GM12892 (cell line): ENCODE results near the gene THBD.
"Not testable (repeated sequence)": the region's sequence is repeated elsewhere in the genome, so short reads cannot be mapped to it uniquely, and the experiment has no call there.

Source experiments
- DNase-seq: peaks from one replicate; pipeline ENCODE4 v3.0.0; 2011; ENCODE audit not compliant: insufficient read length
- FAIRE-seq: peaks from 2 replicates; lab custom pipeline; 2011; peaks lifted over from hg19 to GRCh38; lab: Jason Lieb, UNC
- POLR2A ChIP-seq: IDR thresholded peaks from 2 replicates; pipeline ENCODE4 v1.6.1; 2011; ENCODE audit warnings: low read depth, low read length, control low read depth
- POLR2AphosphoS5 ChIP-seq: IDR thresholded peaks from 2 replicates; pipeline ENCODE4 v1.6.1; 2011; ENCODE audit warnings: low read depth, low read length, control low read depth
- TAF1 ChIP-seq: IDR thresholded peaks from 2 replicates; pipeline ENCODE4 v1.6.1; 2011; ENCODE audit warnings: low read depth, mild to moderate bottlenecking, control low read depth, low read length, borderline replicate concordance

Gene THBD

DNA sequence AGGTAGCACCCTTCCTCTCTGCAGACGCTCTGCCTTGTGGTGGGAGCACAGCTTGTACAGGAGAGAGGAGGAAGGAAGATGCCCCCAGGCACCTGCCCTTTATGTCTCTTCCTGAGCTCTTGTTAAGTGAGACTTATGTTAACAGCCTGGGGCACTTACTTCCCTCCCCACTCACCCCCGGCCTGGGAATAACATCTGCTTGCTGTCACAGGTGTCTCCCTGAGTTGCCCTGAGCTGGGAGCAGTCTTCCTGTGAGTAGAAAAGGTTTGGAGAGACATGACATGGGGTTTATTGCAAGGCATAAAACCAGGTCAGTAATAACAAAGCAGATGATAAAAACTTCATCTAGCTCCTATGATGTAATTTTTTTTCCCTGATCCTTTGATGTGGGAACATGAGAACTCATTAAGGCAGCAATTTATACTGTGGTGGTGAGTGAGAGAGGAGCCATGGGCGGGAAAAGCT lies 12.4 kb downstream of the THBD start:
- TF ChIP-seq POLR2AphosphoS5 = no peak
- no peak for TF ChIP-seq POLR2A
- TF ChIP-seq TAF1 = no peak
- DNase-seq = no peak
- FAIRE-seq = no peak

DNA sequence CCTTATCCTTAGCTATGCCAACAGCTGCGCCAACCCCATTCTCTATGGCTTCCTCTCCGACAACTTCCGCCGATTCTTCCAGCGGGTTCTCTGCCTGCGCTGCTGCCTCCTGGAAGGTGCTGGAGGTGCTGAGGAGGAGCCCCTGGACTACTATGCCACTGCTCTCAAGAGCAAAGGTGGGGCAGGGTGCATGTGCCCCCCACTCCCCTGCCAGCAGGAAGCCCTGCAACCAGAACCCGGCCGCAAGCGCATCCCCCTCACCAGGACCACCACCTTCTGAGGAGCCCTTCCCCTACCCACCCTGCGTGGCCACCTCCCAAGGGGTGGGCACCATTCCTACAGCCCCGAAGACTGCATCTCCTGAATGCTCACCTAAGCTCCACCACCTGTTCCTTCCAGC lies 13.1 kb downstream of the THBD start:
- TF ChIP-seq POLR2AphosphoS5 = no peak
- no peak for TF ChIP-seq POLR2A
- TF ChIP-seq TAF1 = no peak
- DNase-seq (no peak), FAIRE-seq (no peak)

DNA sequence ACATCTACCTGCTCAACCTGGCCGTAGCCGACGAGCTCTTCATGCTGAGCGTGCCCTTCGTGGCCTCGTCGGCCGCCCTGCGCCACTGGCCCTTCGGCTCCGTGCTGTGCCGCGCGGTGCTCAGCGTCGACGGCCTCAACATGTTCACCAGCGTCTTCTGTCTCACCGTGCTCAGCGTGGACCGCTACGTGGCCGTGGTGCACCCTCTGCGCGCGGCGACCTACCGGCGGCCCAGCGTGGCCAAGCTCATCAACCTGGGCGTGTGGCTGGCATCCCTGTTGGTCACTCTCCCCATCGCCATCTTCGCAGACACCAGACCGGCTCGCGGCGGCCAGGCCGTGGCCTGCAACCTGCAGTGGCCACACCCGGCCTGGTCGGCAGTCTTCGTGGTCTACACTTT lies 13.7 kb downstream of the THBD start:
- FAIRE-seq = no peak
- no peak for DNase-seq
- no peak for TF ChIP-seq POLR2A
- no peak for TF ChIP-seq TAF1
- TF ChIP-seq POLR2AphosphoS5 = no peak

DNA sequence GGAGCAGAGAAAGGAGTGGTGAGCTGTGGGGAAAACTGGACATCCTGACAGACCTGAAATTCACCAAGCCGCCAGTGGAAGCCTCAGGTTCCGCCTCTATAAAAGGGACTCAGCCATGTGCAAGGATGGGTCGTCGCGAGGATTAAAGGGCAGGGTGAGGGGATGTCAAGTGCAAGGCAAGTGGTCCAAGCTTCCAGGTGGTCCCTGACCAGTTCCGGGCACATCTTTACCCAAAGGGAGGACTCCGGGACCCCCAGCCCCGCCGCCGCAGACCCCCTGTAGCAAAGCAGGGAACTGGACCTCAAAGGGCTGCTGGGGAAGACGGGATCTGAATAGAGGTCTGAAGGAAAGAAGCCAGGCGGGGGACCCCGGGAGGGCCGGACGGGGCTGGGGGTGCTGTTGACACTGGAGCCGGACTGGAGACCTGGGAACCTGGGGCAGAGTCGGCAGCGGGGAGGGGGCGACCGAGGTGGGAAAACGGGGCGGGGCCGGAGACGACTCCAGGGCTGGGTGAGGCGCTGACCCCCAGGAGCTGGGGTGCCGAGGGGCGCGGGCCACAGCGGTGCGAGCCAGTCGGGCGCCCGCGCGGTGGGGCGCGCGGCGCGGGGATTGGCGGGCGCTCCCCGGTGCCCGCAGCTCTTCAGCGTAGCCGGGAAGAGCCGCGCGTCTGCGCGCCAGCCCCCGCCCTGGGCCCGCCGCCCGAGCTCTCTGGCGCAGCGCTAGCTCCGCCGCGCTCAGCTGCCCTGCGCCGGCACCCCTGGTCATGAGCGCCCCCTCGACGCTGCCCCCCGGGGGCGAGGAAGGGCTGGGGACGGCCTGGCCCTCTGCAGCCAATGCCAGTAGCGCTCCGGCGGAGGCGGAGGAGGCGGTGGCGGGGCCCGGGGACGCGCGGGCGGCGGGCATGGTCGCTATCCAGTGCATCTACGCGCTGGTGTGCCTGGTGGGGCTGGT lies 14.5 kb downstream of the THBD start, which contains the start of gene SSTR4:
TSS of gene SSTR4 (plus strand) at position 592 of the 951 bp plus-strand sequence. CDS start at position 764, 172 bp downstream.
- TF ChIP-seq TAF1 (no peak), POLR2AphosphoS5 (no peak), POLR2A (no peak)
- no peak for FAIRE-seq

DNA sequence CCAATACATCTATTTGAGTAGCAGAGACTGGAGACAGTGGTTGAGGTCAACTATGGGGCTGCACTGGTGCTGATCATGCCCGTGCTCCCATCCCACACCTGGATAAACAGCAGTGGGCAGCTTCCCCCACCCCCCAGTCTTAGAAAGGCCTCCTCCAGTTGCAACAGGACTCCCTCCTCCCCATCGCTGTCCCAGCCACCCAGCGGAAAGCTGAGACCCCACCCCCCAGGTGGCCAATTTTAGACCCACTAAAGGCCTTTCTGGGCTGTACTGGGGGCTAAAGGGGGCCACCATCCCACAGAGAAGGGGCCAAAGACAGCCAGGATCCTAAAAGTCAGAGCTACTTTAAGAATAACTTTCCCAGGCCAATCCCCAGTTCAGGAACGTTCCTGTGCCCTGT lies 15.6 kb downstream of the THBD start:
- DNase-seq = no peak
- no peak for TF ChIP-seq TAF1
- TF ChIP-seq POLR2AphosphoS5 = no peak
- no peak for TF ChIP-seq POLR2A
- no peak for FAIRE-seq

More for the DNA sequence above, 14.5 kb downstream of the THBD start, which contains the start of gene SSTR4:
- no peak for DNase-seq

DNA sequence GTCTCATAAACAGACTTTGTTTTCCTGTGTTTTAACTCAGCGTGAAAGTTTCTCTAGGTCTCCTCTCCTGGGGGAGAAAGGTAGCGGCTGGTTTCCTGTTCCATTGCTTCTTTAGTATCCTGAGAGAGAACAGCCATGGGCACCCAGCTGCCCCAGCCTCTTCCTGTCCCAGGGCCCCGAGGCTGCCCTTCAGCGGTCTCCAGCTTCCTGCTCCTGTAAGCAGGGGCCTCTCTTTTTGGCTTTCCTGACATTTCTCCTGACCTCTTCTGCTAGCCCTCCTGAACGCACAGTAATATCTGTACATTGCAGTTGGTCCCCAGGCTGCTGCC lies 16.8 kb downstream of the THBD start:
- no peak for TF ChIP-seq POLR2AphosphoS5
- no peak for TF ChIP-seq TAF1
- no peak for TF ChIP-seq POLR2A
- FAIRE-seq = no peak
- no peak for DNase-seq

DNA sequence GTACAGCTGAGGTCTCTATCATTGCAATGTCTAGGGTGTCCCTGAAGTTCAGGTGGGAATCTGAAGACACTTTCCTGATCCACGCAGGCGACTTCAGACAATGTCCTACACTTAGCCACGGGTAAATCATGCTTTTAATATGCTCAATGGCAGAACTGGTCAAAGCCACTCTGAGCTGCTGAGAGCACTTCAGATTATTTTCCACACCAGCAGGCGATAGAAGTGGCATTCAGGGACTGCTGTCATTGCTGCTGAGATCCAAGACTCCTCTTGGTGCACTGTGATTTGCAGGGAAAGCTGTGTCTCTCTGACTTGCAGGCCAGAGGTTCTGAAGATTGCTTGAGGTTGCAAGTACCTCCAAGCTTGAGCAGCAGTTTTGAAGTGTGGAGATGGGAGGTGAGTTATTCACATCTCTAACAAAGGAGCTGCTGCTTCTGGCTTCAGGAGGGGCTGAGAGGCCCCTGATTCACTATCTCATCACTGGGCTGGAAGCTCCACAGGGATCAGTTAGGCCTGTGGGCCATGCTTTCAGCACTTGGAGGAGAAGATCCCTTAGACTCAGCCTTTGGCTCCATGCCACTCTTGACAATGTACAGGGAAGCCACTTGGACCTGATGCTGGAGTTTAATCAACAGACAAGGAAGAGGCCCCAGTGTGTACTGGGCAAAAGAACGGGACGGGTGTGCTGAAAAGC lies 17.3 kb downstream of the THBD start:
- DNase-seq = no peak
- TF ChIP-seq TAF1 (no peak), POLR2AphosphoS5 (no peak), POLR2A (no peak)
- no peak for FAIRE-seq

DNA sequence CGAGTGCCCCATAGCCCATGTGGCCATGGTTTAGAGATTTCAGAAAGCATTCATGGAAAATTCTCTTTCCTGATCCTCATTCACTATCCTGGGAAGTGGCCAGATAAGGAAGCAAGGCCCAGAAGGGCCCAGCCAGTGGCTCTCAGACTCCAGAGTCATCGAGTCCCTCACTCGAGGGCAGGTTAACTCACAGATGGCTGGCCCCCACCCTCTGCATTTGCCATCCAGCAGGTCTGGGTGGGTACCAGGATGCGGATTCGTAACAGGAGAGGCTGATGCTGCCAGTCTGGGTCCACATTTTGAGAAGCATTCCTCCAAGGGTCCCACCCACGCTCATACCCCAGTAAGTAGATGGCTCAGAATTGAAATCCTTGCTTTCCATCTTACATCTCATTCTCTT lies 18.1 kb downstream of the THBD start:
- no peak for FAIRE-seq

DNA sequence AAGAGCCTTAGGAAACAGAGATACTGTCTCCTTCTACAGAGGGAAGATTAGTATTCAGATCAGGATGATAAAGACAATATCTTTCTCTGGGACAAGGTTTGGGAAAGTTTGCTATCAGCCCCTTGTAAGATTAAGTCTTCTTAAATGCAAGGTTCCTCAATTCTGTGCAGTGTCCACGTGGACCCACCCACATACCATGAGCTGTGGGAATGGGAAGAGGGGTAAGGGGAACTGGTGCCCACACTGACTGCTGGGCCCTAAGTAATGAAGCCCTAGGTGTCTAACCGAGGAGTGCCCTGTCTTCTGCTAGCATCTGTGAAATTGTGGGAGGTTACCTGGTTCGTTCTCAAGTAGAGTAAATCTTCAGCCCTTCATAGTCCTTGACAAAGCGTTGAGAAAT lies 20.1 kb downstream of the THBD start:
- FAIRE-seq (no peak), DNase-seq (no peak)
- TF ChIP-seq TAF1 (no peak), POLR2A (no peak), POLR2AphosphoS5 (no peak)

More for the DNA sequence above, 18.1 kb downstream of the THBD start:
- no peak for DNase-seq
- no peak for TF ChIP-seq TAF1
- TF ChIP-seq POLR2AphosphoS5 = no peak
- no peak for TF ChIP-seq POLR2A

DNA sequence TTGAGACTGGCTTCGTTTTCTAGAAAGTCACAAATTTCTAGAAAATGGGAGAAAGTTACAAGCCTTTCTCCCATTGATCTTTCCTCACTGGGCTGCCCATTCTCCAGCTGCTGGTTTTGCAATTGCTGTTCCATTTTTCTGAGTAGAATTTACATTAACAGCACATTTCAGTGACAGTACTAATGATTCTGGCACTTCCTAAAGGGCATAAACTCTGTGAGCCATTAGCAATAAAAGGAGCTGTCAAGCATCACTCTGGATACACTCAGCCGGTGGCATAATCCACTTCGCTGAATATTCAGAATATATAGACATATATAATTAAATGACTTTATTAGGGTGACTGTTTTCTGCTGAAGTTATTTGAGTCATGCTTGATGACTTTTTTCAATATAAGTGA lies 21.1 kb downstream of the THBD start:
- no peak for TF ChIP-seq POLR2AphosphoS5
- TF ChIP-seq TAF1 = no peak
- no peak for TF ChIP-seq POLR2A
- DNase-seq (no peak), FAIRE-seq (no peak)

DNA sequence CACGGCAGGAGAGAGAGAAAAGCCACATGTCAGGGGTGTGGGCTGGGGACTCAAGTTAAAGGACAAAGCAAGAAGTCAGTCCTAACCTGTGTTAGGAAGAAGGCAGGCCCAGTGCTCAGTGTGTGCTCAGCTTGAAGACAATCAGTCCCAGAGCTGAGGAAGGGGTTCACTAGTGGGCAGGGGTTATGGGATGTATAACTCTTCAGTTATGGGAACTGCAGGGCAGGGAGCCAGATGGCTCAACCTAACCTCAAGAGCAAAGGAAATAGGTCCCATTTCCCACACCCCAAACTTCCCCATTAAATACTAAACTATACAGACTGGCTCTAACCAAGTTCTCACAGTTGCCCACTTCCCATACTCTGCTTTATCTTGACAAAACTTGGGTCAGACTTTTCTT lies 21.8 kb downstream of the THBD start:
- FAIRE-seq (no peak), DNase-seq (no peak)
- no peak for TF ChIP-seq POLR2A
- no peak for TF ChIP-seq TAF1
- TF ChIP-seq POLR2AphosphoS5 = no peak

DNA sequence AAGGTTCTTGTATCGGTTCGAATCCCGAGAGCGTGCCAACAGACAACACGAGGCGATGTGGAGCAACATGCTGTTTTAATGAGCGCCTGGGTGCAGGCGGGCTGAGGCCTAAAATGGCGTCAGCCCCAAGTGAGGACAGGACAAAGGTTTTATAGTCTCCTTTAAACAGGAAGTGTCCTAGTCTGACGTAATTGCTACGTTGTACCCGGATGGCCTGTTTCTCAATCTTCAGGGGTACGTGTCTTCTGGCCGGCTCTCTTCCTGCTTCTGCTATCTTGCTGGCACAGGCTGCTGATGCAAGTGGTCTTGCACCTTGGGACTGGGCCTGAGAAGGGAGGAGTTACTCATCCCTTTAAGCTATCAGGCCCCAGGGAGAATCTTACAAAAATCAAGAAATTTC lies 24.0 kb downstream of the THBD start:
- FAIRE-seq, DNase-seq: not testable (repeated sequence)
